Astrocyte (in vitro differentiated cells and primary cell): ENCODE results near the gene RUNX1. TPM values are rescaled to one million over a fixed set of nuclear protein-coding genes. Genes with fewer than 3 reads are reported as not detected.
A peak's percentile ranks its signal among the peaks of the same experiment; 100 is the strongest.

Experiments
- DNase-seq: peaks from one replicate; pipeline ENCODE4 v3.0.0-alpha.2; 2010; ENCODE audit warnings: low read depth
- FAIRE-seq: peaks from 2 replicates; lab custom pipeline; 2011; peaks lifted over from hg19 to GRCh38; lab: Jason Lieb, UNC
- H2AFZ ChIP-seq: 2 replicates; pipeline ENCODE4 v1.6.0; 2012; ENCODE audit warnings: low read depth, low read length, inconsistent platforms
- H3K27ac ChIP-seq: 2 replicates; pipeline ENCODE4 v1.5.1; 2011; ENCODE audit warnings: low read depth, low read length, inconsistent platforms
- H3K27me3 ChIP-seq: 2 replicates; pipeline ENCODE4 v1.6.0; 2011; ENCODE audit warnings: low read length, inconsistent platforms; ENCODE audit not compliant: insufficient read depth
- H3K36me3 ChIP-seq: 2 replicates; pipeline ENCODE4 v1.5.1; 2011; ENCODE audit warnings: low read length, inconsistent platforms; ENCODE audit not compliant: insufficient read depth
- H3K4me1 ChIP-seq: 2 replicates; pipeline ENCODE4 v1.5.1; 2011; ENCODE audit warnings: low read length, inconsistent platforms; ENCODE audit not compliant: insufficient read depth
- H3K4me2 ChIP-seq: 2 replicates; pipeline ENCODE4 v1.6.0; 2012; ENCODE audit warnings: low read length, inconsistent platforms
- H3K4me3 ChIP-seq: 2 replicates; pipeline ENCODE4 v1.5.1; 2011; ENCODE audit warnings: low read depth, mild to moderate bottlenecking, low read length, inconsistent platforms; ENCODE audit not compliant: insufficient read depth
- H3K79me2 ChIP-seq: 2 replicates; pipeline ENCODE4 v1.6.0; 2012; ENCODE audit warnings: mild to moderate bottlenecking, low read length, inconsistent platforms; ENCODE audit not compliant: insufficient read depth
- H3K9ac ChIP-seq: 2 replicates; pipeline ENCODE4 v1.6.0; 2012; ENCODE audit warnings: mild to moderate bottlenecking, low read length, inconsistent platforms
- H3K9me3 ChIP-seq: 2 replicates; pipeline ENCODE4 v1.5.1; 2012; ENCODE audit warnings: low read depth, mild to moderate bottlenecking, low read length, inconsistent platforms; ENCODE audit not compliant: insufficient read depth
- H4K20me1 ChIP-seq: 2 replicates; pipeline ENCODE4 v1.6.0; 2012; ENCODE audit warnings: low read length, inconsistent platforms; ENCODE audit not compliant: insufficient read depth
- H3K27ac Mint-ChIP-seq: one replicate; pipeline ENCODE4 v1.8.0; 2021; ENCODE audit warnings: mild to moderate bottlenecking, mixed read lengths; ENCODE audit not compliant: unreplicated experiment
- H3K27me3 Mint-ChIP-seq: one replicate; pipeline ENCODE4 v1.8.0; 2021; ENCODE audit warnings: low read depth, mixed read lengths; ENCODE audit not compliant: unreplicated experiment
- H3K36me3 Mint-ChIP-seq: one replicate; pipeline ENCODE4 v1.8.0; 2021; ENCODE audit warnings: low read depth, mixed read lengths; ENCODE audit not compliant: unreplicated experiment
- H3K4me1 Mint-ChIP-seq: one replicate; pipeline ENCODE4 v1.8.0; 2021; ENCODE audit warnings: low read depth, mixed read lengths; ENCODE audit not compliant: unreplicated experiment
- H3K4me3 Mint-ChIP-seq: one replicate; pipeline ENCODE4 v1.8.0; 2021; ENCODE audit warnings: mild to moderate bottlenecking, moderate library complexity, mixed read lengths; ENCODE audit not compliant: unreplicated experiment
- H3K9me3 Mint-ChIP-seq: one replicate; pipeline ENCODE4 v1.8.0; 2021; ENCODE audit warnings: mild to moderate bottlenecking, mixed read lengths; ENCODE audit not compliant: unreplicated experiment
- CTCF ChIP-seq: IDR thresholded peaks from 2 replicates; pipeline ENCODE4 v1.5.1; 2011; ENCODE audit warnings: low read depth, mild to moderate bottlenecking, inconsistent platforms, low read length, moderate library complexity; ENCODE audit not compliant: insufficient read depth
- EZH2 ChIP-seq: IDR thresholded peaks from 2 replicates; pipeline ENCODE4 v1.6.1; 2012; ENCODE audit warnings: mild to moderate bottlenecking, low read length, inconsistent platforms; ENCODE audit not compliant: insufficient read depth
- total RNA-seq: library from RNA; stranded (reverse); gene quantifications from 2 replicates; pipeline ENCODE4 v1.2.1, GENCODE V29; 2021

RUNX1 gene
- total RNA-seq, 1 donor from 2014 or later: 84.6 TPM

DNA sequence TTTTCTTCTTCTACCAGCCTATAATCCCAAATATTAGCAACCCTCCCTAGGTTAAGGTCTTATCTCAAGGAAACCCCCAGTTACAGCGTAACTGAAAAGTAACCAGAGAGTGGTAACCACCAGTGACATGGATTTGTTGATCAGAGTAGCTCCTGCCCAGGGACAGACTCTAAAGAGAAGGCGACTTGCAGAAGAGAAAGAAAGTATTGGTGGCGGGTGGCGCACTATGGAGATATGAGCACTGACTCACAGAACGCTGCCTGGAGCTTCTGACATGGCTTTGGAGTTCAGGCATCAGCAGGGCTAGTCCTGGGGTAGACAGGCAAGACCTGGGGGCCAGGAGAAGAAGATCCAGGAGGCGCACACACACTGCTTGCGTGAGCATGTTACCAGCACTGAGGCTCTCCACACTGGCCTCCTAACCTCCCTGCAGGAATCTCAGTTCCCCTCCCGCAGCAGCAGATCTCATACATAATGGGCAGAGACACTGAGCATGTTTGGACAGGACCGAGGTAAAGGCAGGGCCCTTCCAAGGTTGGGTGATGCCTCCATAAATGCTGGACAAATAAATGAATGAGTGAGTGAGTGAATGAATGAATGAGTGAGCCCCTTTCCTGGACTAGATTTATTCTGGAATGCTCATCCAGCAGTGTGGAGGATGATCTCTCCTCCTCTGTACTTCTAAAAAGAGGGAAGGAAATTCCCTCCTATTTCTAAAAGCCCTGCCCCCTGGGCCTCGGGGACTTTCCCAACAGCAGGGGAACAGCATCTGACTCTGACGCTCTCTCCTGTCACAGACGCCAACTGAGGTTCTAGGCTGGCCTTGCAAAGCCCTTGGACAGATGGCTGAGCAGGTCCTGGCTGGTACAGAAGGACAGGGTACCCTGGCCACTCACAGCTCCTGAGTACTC lies 204.8 kb downstream of the RUNX1 start:
- H3K4me2 ChIP-seq: peak overlapping the region; percentile 65
- Mint-ChIP-seq H3K4me1 (peaks cover 55% of the 10 kb centered on the region), H3K36me3 (peaks cover 27% of the 10 kb centered on the region), H3K4me3 (peak overlapping the region; percentile 30), H3K27ac (peak overlapping the region; percentile 58), H3K27me3 (no peaks in the 10 kb centered on the region), H3K9me3 (no peaks in the 10 kb centered on the region)
- H3K9ac ChIP-seq: no peak overlapping the region
- TF ChIP-seq CTCF (no peak), EZH2 (no peak)
- DNase-seq: no peak
- H3K79me2 ChIP-seq: peaks cover 63% of the 10 kb centered on the region
- FAIRE-seq: no peak
- no peak overlapping the region for H3K27ac ChIP-seq
- no peaks in the 10 kb centered on the region for H3K27me3 ChIP-seq
- H4K20me1 ChIP-seq: peaks cover 96% of the 10 kb centered on the region
- peaks cover 36% of the 10 kb centered on the region for H3K4me1 ChIP-seq
- no peak overlapping the region for H2AFZ ChIP-seq
- no peak overlapping the region for H3K4me3 ChIP-seq
- peaks cover 52% of the 10 kb centered on the region for H3K36me3 ChIP-seq
- H3K9me3 ChIP-seq: no peaks in the 10 kb centered on the region

GRCh38 chr21:34843562-34843961 lies 205.5 kb downstream of the RUNX1 start:
- Histone ChIP-seq H3K36me3 (peaks cover 52% of the 10 kb centered on the region), H3K79me2 (peaks cover 68% of the 10 kb centered on the region), H4K20me1 (peaks cover 96% of the 10 kb centered on the region), H3K4me3 (no peak overlapping the region), H3K4me1 (peaks cover 41% of the 10 kb centered on the region), H3K27me3 (no peaks in the 10 kb centered on the region), H3K27ac (no peak overlapping the region), H3K4me2 (no peak overlapping the region), H3K9me3 (no peaks in the 10 kb centered on the region), H2AFZ (no peak overlapping the region), H3K9ac (no peak overlapping the region)
- FAIRE-seq: no peak
- peak overlapping the region; percentile 58 for H3K27ac Mint-ChIP-seq
- no peak overlapping the region for H3K4me3 Mint-ChIP-seq
- no peak for TF ChIP-seq CTCF
- no peak for TF ChIP-seq EZH2
- no peak for DNase-seq
- H3K4me1 Mint-ChIP-seq: peaks cover 60% of the 10 kb centered on the region
- H3K9me3 Mint-ChIP-seq: no peaks in the 10 kb centered on the region
- peaks cover 31% of the 10 kb centered on the region for H3K36me3 Mint-ChIP-seq
- H3K27me3 Mint-ChIP-seq: no peaks in the 10 kb centered on the region

GRCh38 chr21:34841154-34841553 lies 207.9 kb downstream of the RUNX1 start:
- Histone ChIP-seq H4K20me1 (peaks cover 93% of the 10 kb centered on the region), H3K36me3 (peaks cover 42% of the 10 kb centered on the region)
- H3K27me3 Mint-ChIP-seq: no peaks in the 10 kb centered on the region

More at GRCh38 chr21:34841154-34841553, 207.9 kb downstream of the RUNX1 start:
- Histone ChIP-seq H3K4me1 (peaks cover 50% of the 10 kb centered on the region), H3K4me2 (no peak overlapping the region), H3K79me2 (peaks cover 63% of the 10 kb centered on the region), H3K9me3 (no peaks in the 10 kb centered on the region), H2AFZ (no peak overlapping the region), H3K9ac (no peak overlapping the region), H3K27me3 (no peaks in the 10 kb centered on the region), H3K27ac (no peak overlapping the region), H3K4me3 (no peak overlapping the region)
- Mint-ChIP-seq H3K27ac (no peak overlapping the region), H3K9me3 (no peaks in the 10 kb centered on the region), H3K4me3 (no peak overlapping the region), H3K36me3 (peaks cover 30% of the 10 kb centered on the region), H3K4me1 (peaks cover 70% of the 10 kb centered on the region)
- TF ChIP-seq CTCF (no peak), EZH2 (no peak)
- DNase-seq (no peak), FAIRE-seq (no peak)
